ENCODE measurements around the gene REG3G.

- no peak for TF ChIP-seq CTCF (conservative IDR thresholded peaks at IDR 0.05; ENCODE audit: low read length)
- TF ChIP-seq EZH2phosphoT487 (IDR thresholded peaks at IDR 0.05; ENCODE audit: borderline replicate concordance, low read depth, low read length) = no peak
Observed at GRCh38 chr2:79009388-79009787, 16.1 kb upstream of the REG3G start.
